ENCODE measurements around the gene N4BP2L2. TPM values are rescaled to one million over a fixed set of nuclear protein-coding genes. Genes with fewer than 3 reads are reported as not detected.

Gene N4BP2L2
- total and polyA plus RNA-seq, 2 of the 13 experiments (the other 11 are each of a cell fraction or from before 2014, with no cell fraction given) = 58.9 to 81.2 TPM

DNA sequence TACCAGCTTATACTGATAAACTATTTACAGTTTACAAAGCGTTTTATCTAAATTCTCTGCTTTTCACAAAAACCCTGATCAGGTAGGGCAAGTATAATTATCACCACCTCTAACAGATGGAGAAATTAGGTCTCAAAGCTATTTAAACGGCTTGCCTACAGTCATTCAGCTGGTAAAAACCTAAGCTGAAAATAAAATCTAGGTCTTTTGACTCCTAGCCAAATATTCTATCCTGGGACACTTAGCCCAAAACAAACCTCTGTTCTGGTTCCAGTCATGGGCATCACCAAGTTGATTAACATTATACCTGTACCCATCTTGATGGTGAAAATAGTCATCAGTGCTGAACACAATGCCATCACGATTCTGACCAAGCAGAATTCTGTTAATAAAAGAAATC lies 11.4 kb downstream of the N4BP2L2 start:
- CTCF ChIA-PET (ENCODE audit: low intra/inter-chr PET ratio, low total read pairs) = no interaction called here
- H3K36me3 ChIP-seq (replicated peaks in 1 of 2; ENCODE audit: control insufficient read depth in 1 of 2, insufficient read depth in 2 of 2, low read length in 2 of 2) = peaks cover 6 to 17% of the 10 kb centered on the region in 2 experiments; a peak in 4 of 5 replicates
- ATAC-seq (no peak), FAIRE-seq (no peak), DNase-seq (ENCODE audit: low spot score) (no peak)
- H3K4me1 ChIP-seq (ENCODE audit: insufficient read depth, low read length) = peaks cover 32% of the 10 kb centered on the region
- TF ChIP-seq CREM (IDR thresholded peaks at IDR 0.05) (no peak), CREM (CRISPR knock-in tag; IDR thresholded peaks at IDR 0.05) (no peak), ELF1 (CRISPR knock-in tag; IDR thresholded peaks at IDR 0.05) (no peak), ZNF619 (CRISPR knock-in tag; IDR thresholded peaks at IDR 0.05) (no peak), ZNF101 (CRISPR knock-in tag; IDR thresholded peaks at IDR 0.05; ENCODE audit: borderline replicate concordance, low read depth) (no peak)
- BruUV-seq (replicated peaks) = no TSS peak
- intact Hi-C loops (cut with micrococcal nuclease; ENCODE audit: unreplicated experiment) (no loop called here), in situ Hi-C loops (cut with HindIII; ENCODE audit: extremely low pct_ligation_motif_present, low pct_unique_long_range_greater_than_20kb) (no loop called here)
- H3K27me3 ChIP-seq (ENCODE audit: control insufficient read depth in 1 of 2, insufficient read depth in 2 of 2, low read length in 2 of 2) = no peaks in the 10 kb centered on the region
- H3K4me2 ChIP-seq (ENCODE audit: low read depth, low read length) = no peak overlapping the region
- no peak overlapping the region for H3K27ac ChIP-seq (ENCODE audit: extremely low read length, insufficient read depth, low read length)
- WGBS (ENCODE audit: low lambda C conversion rate) = 96% methylated on average over 3 of the region's 3 CpGs
- no peak overlapping the region for H2AFZ ChIP-seq (ENCODE audit: low read length)
- no peak overlapping the region for H3K4me3 ChIP-seq (replicated peaks in 1 of 3; ENCODE audit: insufficient read depth in 1 of 3, low read depth in 2 of 3, low read length in 3 of 3)
- peaks cover 64% of the 10 kb centered on the region for H3K79me2 ChIP-seq (ENCODE audit: insufficient read depth, low read length)
- POLR2A ChIA-PET = no interaction called here
- no peak overlapping the region for H3K9ac ChIP-seq (ENCODE audit: insufficient read depth, low read depth, low read length)
- peaks cover 23% of the 10 kb centered on the region for H4K20me1 ChIP-seq (ENCODE audit: insufficient read depth, low read length)
- H3K9me3 ChIP-seq (ENCODE audit: low read length) = no peaks in the 10 kb centered on the region

DNA sequence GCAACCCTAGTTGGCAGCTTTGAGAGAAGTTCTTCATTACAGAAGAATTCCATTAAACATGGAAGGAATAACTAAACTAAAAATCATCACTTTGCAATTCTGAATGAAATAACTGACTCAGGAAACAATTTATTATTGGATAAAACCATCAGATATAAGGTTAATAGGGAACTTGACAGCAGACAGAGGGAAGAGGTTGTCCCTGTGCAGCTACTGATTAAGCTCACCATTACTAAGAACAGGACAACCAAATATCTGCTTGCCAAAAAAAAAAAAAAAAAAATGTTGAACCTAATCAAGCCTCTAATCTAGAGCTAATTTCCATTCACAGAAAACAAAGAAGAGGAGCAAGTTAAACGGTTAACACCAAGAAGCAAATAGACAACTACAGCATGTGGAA lies 12.8 kb downstream of the N4BP2L2 start:
- Histone ChIP-seq H3K79me2 (ENCODE audit: insufficient read depth, low read length) (peaks cover 51% of the 10 kb centered on the region), H3K4me1 (ENCODE audit: insufficient read depth, low read length) (peaks cover 18% of the 10 kb centered on the region), H3K36me3 (replicated peaks in 1 of 2; ENCODE audit: control insufficient read depth in 1 of 2, insufficient read depth in 2 of 2, low read length in 2 of 2) (peaks cover 5 to 17% of the 10 kb centered on the region in 2 experiments; a peak in 3 of 5 replicates), H3K27ac (ENCODE audit: extremely low read length, insufficient read depth, low read length) (no peak overlapping the region), H3K27me3 (ENCODE audit: control insufficient read depth in 1 of 2, insufficient read depth in 2 of 2, low read length in 2 of 2) (no peaks in the 10 kb centered on the region), H3K4me3 (replicated peaks in 1 of 3; ENCODE audit: insufficient read depth in 1 of 3, low read depth in 2 of 3, low read length in 3 of 3) (no peak overlapping the region), H4K20me1 (ENCODE audit: insufficient read depth, low read length) (peaks cover 15% of the 10 kb centered on the region), H2AFZ (ENCODE audit: low read length) (no peak overlapping the region), H3K9ac (ENCODE audit: insufficient read depth, low read depth, low read length) (no peak overlapping the region), H3K4me2 (ENCODE audit: low read depth, low read length) (no peak overlapping the region), H3K9me3 (ENCODE audit: low read length) (no peaks in the 10 kb centered on the region)
- ChIA-PET CTCF (ENCODE audit: low intra/inter-chr PET ratio, low total read pairs) (no interaction called here), POLR2A (no interaction called here)
- DNase-seq (ENCODE audit: low spot score) (no peak), FAIRE-seq (no peak), ATAC-seq (no peak)
- no TSS peak for BruUV-seq (replicated peaks)
- intact Hi-C loops (cut with micrococcal nuclease; ENCODE audit: unreplicated experiment) = no loop called here
- 0% methylated on average over 1 of the region's 1 CpG for WGBS (ENCODE audit: low lambda C conversion rate)
- in situ Hi-C loops (cut with HindIII; ENCODE audit: extremely low pct_ligation_motif_present, low pct_unique_long_range_greater_than_20kb) = no loop called here
- TF ChIP-seq, protein P1, sequence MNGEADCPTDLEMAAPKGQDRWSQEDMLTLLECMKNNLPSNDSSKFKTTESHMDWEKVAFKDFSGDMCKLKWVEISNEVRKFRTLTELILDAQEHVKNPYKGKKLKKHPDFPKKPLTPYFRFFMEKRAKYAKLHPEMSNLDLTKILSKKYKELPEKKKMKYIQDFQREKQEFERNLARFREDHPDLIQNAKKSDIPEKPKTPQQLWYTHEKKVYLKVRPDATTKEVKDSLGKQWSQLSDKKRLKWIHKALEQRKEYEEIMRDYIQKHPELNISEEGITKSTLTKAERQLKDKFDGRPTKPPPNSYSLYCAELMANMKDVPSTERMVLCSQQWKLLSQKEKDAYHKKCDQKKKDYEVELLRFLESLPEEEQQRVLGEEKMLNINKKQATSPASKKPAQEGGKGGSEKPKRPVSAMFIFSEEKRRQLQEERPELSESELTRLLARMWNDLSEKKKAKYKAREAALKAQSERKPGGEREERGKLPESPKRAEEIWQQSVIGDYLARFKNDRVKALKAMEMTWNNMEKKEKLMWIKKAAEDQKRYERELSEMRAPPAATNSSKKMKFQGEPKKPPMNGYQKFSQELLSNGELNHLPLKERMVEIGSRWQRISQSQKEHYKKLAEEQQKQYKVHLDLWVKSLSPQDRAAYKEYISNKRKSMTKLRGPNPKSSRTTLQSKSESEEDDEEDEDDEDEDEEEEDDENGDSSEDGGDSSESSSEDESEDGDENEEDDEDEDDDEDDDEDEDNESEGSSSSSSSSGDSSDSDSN (CRISPR knock-in tag; IDR thresholded peaks at IDR 0.05) = no peak
- no peak for TF ChIP-seq HMG20A (CRISPR knock-in tag; IDR thresholded peaks at IDR 0.05; ENCODE audit: borderline replicate concordance)
- TF ChIP-seq, protein P2, sequence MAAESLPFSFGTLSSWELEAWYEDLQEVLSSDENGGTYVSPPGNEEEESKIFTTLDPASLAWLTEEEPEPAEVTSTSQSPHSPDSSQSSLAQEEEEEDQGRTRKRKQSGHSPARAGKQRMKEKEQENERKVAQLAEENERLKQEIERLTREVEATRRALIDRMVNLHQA (CRISPR knock-in tag; IDR thresholded peaks at IDR 0.05) = no peak
- TF ChIP-seq, protein P3, sequence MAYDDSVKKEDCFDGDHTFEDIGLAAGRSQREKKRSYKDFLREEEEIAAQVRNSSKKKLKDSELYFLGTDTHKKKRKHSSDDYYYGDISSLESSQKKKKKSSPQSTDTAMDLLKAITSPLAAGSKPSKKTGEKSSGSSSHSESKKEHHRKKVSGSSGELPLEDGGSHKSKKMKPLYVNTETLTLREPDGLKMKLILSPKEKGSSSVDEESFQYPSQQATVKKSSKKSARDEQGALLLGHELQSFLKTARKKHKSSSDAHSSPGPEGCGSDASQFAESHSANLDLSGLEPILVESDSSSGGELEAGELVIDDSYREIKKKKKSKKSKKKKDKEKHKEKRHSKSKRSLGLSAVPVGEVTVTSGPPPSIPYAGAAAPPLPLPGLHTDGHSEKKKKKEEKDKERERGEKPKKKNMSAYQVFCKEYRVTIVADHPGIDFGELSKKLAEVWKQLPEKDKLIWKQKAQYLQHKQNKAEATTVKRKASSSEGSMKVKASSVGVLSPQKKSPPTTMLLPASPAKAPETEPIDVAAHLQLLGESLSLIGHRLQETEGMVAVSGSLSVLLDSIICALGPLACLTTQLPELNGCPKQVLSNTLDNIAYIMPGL (CRISPR knock-in tag; IDR thresholded peaks at IDR 0.05; ENCODE audit: borderline replicate concordance in 1 of 2, low read depth in 1 of 2) = no peak
- TF ChIP-seq ZNF567 (CRISPR knock-in tag; IDR thresholded peaks at IDR 0.05; ENCODE audit: borderline replicate concordance) = no peak
- TF ChIP-seq YEATS4 (CRISPR knock-in tag; IDR thresholded peaks at IDR 0.05; ENCODE audit: borderline replicate concordance) = no peak
- TF ChIP-seq MAX (IDR thresholded peaks at IDR 0.05) = no peak
